SH-SY5Y (cell line): ENCODE data around the gene CCDC122.

Experiments used
- GATA2 ChIP-seq: IDR thresholded peaks from 2 replicates; pipeline ENCODE4 v1.6.1; 2011; ENCODE audit warnings: mild to moderate bottlenecking, low read depth, low read length
- GATA3 ChIP-seq: IDR thresholded peaks from 2 replicates; pipeline ENCODE4 v1.6.1; 2011; ENCODE audit warnings: low read depth, mild to moderate bottlenecking, low read length, moderate library complexity

Gene CCDC122

GRCh38 chr13:43848001-43848649, 31.4 kb downstream of the CCDC122 start:
- TF ChIP-seq GATA3: no peak
- TF ChIP-seq GATA2: no peak

GRCh38 chr13:43846496-43847158, 32.9 kb downstream of the CCDC122 start:
- no peak for TF ChIP-seq GATA3
- no peak for TF ChIP-seq GATA2

GRCh38 chr13:43838909-43839308, 40.6 kb downstream of the CCDC122 start:
- TF ChIP-seq GATA3 (no peak), GATA2 (no peak)

- TF ChIP-seq GATA3 (no peak), GATA2 (no peak)
Observed at GRCh38 chr13:43835701-43836100, 43.8 kb downstream of the CCDC122 start.

- TF ChIP-seq GATA3: no peak
- TF ChIP-seq GATA2: no peak
Observed at GRCh38 chr13:43831088-43831487, 48.5 kb downstream of the CCDC122 start.

GRCh38 chr13:43830497-43830881, 49.1 kb downstream of the CCDC122 start:
- no peak for TF ChIP-seq GATA3
- TF ChIP-seq GATA2: no peak

- TF ChIP-seq GATA3: no peak
- no peak for TF ChIP-seq GATA2
Observed at GRCh38 chr13:43822969-43823368, 56.6 kb downstream of the CCDC122 start.

- TF ChIP-seq GATA2: no peak
- TF ChIP-seq GATA3: no peak
Observed at GRCh38 chr13:43816401-43816889, 63.1 kb downstream of the CCDC122 start.

- TF ChIP-seq GATA3 (no peak), GATA2 (no peak)
Observed at GRCh38 chr13:43815204-43815603, 64.3 kb downstream of the CCDC122 start.

- TF ChIP-seq GATA2: no peak
- no peak for TF ChIP-seq GATA3
Observed at GRCh38 chr13:43808676-43809075, 70.9 kb downstream of the CCDC122 start.

- no peak for TF ChIP-seq GATA3
- TF ChIP-seq GATA2: no peak
Observed at GRCh38 chr13:43805681-43806128, 73.8 kb downstream of the CCDC122 start.

- TF ChIP-seq GATA3 (no peak), GATA2 (no peak)
Observed at GRCh38 chr13:43805071-43805468, 74.5 kb downstream of the CCDC122 start.

GRCh38 chr13:43804461-43805070, 75.0 kb downstream of the CCDC122 start:
- no peak for TF ChIP-seq GATA3
- TF ChIP-seq GATA2: no peak

- TF ChIP-seq GATA2 (no peak), GATA3 (no peak)
Observed at GRCh38 chr13:43802511-43802910, 77.0 kb downstream of the CCDC122 start.

GRCh38 chr13:43800828-43801227, 78.7 kb downstream of the CCDC122 start:
- TF ChIP-seq GATA2: no peak

- no peak for TF ChIP-seq GATA3
- no peak for TF ChIP-seq GATA2
Observed at GRCh38 chr13:43799191-43799590, 80.3 kb downstream of the CCDC122 start.
